Activated B cell treated with CpG ODN at 0.5 μM for 24 hours (primary cell): Measurements from ENCODE around the gene TREML2. TPM values are rescaled to one million over a fixed set of nuclear protein-coding genes. Genes with fewer than 3 reads are reported as not detected.
A peak's percentile ranks its signal among the peaks of the same experiment; 100 is the strongest.

ENCODE experiments used
- ATAC-seq: fragments of 200-7000 bp; cut with Tn5 transposase; one replicate; pipeline ENCODE4 v1.10.0; 2021; ENCODE audit warnings: low read depth, mild to moderate bottlenecking, moderate library complexity
- CTCF ChIA-PET: fragments of 350-600 bp; sonication (Branson Sonifier 250); formaldehyde crosslinking; loops from one replicate; lab custom pipeline; 2021; ENCODE audit warnings: antibody characterized with exemption; lab: Charles Lee
- POLR2A ChIA-PET: fragments of 350-600 bp; sonication (Branson Sonifier 250); formaldehyde crosslinking; loops from one replicate; lab custom pipeline; 2021; ENCODE audit warnings: antibody characterized with exemption; lab: Charles Lee
- DNase-seq: peaks from one replicate; pipeline ENCODE4 v3.0.0; 2022
- H3K27ac Mint-ChIP-seq: one replicate; pipeline ENCODE4 v1.8.0; 2020; ENCODE audit warnings: mixed read lengths
- H3K27me3 Mint-ChIP-seq: one replicate; pipeline ENCODE4 v1.8.0; 2021; ENCODE audit warnings: mixed read lengths
- H3K36me3 Mint-ChIP-seq: one replicate; pipeline ENCODE4 v1.8.0; 2021; ENCODE audit warnings: low read depth, mixed read lengths
- H3K4me1 Mint-ChIP-seq: one replicate; pipeline ENCODE4 v1.8.0; 2021; ENCODE audit warnings: mixed read lengths
- H3K4me3 Mint-ChIP-seq: one replicate; pipeline ENCODE4 v1.8.0; 2020; ENCODE audit warnings: mild to moderate bottlenecking, mixed read lengths
- H3K9me3 Mint-ChIP-seq: one replicate; pipeline ENCODE4 v1.8.0; 2020; ENCODE audit warnings: mixed read lengths
- intact Hi-C: fragments of 100-400 bp; cut with micrococcal nuclease; formaldehyde crosslinking; loops from one replicate; pipeline ENCODE4 v1.15.1; 2024
- total RNA-seq: library from RNA; stranded (reverse); gene quantifications from 2 replicates; pipeline ENCODE4 v1.2.3, GENCODE V29; 2022
- TF ChIP-seq, protein P1 (sequence below): fragments of 200-600 bp; IDR thresholded peaks from one replicate; pipeline ENCODE4 v1.8.0; 2022; ENCODE audit warnings: antibody characterized with exemption, mild to moderate bottlenecking

Gene TREML2
- total RNA-seq, 1 donor from 2014 or later: 10.2 TPM

DNA sequence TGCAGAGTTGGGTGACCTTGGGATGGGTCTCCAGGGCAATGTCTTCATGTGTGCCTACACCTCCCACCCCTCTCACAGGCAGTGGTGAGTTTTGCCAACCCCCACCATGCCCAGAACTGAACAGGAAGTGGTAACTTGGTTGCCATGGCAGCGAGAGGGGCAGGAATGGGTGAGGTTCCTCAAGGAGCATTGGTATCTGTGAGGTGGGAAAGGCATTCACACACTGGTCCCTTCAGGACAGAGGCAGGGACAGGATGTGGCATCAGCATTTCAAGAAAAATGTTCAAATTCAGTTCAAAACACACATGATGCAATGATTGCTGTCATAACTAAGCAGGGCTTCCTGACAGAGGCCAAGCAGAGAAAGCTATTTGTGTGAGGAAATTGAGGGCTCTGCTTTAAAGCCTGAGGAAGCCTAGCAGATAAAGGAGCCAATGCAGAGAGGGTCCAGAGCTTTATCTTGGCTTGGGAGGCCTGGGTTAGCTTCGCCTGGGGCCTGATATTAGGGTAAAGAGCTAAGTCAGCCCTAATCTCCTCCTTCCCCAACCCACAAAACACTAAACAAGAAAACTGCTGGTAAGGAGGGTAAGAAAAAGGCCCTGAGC, 551 bp downstream of the TREML2 start:
- H3K36me3 Mint-ChIP-seq: peaks cover 27% of the 10 kb centered on the region
- ChIA-PET CTCF (interaction anchor here (1.4 to 1.8 kb wide), 3 partner anchors 9 to 78 kb away, joined by 4 to 8 read pairs (median 6); no protein-coding TSS in a partner anchor), POLR2A (interaction anchor here (0.6 to 3.4 kb wide), 15 partner anchors 9 to 588 kb away, joined by 3 to 21 read pairs (median 3); partner anchors contain the start of genes NFYA, OARD1 and TOMM6)

DNA sequence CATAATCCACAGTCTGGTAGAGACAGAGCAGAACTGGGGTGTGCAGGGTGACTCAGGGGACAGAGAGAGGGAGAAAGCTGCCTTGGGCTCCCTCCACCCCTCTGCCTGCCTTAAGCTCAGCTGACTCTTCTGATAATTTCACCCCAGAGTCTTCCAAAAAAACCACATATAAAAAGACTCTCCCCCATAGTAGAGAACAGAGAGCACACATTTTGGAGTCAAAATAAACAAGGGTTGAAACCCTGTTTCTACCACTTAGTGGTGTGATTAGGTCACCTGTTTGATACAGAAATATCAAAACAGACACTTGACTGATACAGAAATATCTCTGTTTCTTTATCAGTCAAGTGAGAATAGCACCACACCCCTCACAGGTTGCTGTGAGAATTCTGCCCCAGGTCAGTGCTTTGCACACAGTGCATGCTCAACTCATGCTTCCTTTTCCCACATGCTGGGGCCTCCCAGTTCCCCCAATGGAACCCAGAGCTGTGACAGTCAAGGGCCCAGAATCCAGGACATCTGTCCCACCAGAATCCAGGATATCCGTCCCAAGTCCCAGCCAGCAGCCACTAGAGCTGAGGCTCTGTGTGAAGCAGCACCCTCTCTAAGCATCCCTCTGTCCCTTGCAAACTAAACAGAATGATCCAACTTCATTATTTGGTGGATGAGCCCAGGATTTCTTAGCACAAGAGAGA, 1.2 kb downstream of the TREML2 start:
- peak overlapping the region; percentile 96 for H3K27ac Mint-ChIP-seq
- TF ChIP-seq, protein P1, sequence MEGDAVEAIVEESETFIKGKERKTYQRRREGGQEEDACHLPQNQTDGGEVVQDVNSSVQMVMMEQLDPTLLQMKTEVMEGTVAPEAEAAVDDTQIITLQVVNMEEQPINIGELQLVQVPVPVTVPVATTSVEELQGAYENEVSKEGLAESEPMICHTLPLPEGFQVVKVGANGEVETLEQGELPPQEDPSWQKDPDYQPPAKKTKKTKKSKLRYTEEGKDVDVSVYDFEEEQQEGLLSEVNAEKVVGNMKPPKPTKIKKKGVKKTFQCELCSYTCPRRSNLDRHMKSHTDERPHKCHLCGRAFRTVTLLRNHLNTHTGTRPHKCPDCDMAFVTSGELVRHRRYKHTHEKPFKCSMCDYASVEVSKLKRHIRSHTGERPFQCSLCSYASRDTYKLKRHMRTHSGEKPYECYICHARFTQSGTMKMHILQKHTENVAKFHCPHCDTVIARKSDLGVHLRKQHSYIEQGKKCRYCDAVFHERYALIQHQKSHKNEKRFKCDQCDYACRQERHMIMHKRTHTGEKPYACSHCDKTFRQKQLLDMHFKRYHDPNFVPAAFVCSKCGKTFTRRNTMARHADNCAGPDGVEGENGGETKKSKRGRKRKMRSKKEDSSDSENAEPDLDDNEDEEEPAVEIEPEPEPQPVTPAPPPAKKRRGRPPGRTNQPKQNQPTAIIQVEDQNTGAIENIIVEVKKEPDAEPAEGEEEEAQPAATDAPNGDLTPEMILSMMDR: no peak
- intact Hi-C loops: loop anchor here (2.0 kb wide), 1 partner anchor 79 kb away; no protein-coding TSS in a partner anchor
- H3K4me1 Mint-ChIP-seq: peaks cover 93% of the 10 kb centered on the region
- ATAC-seq (peak; percentile 29), DNase-seq (no peak)
- CTCF ChIA-PET: interaction anchor here (1.4 kb wide), 2 partner anchors 17 to 79 kb away, joined by 4 to 8 read pairs; no protein-coding TSS in a partner anchor
- peaks cover 34% of the 10 kb centered on the region for H3K36me3 Mint-ChIP-seq
- H3K27me3 Mint-ChIP-seq: no peaks in the 10 kb centered on the region
- POLR2A ChIA-PET: interaction anchor here (0.7 to 3.4 kb wide), 9 partner anchors 10 to 534 kb away, joined by 3 to 21 read pairs (median 3); no protein-coding TSS in a partner anchor
- H3K9me3 Mint-ChIP-seq: no peaks in the 10 kb centered on the region
- H3K4me3 Mint-ChIP-seq: peak overlapping the region; percentile 75

More for the DNA sequence above, 551 bp downstream of the TREML2 start:
- TF ChIP-seq, protein P1: no peak
- H3K27me3 Mint-ChIP-seq: no peaks in the 10 kb centered on the region
- H3K9me3 Mint-ChIP-seq: no peaks in the 10 kb centered on the region
- peaks cover 86% of the 10 kb centered on the region for H3K4me1 Mint-ChIP-seq
- intact Hi-C loops: loop anchor here (2.0 kb wide), 1 partner anchor 78 kb away; no protein-coding TSS in a partner anchor
- H3K27ac Mint-ChIP-seq: peak overlapping the region; percentile 96
- DNase-seq (no peak), ATAC-seq (peak; percentile 29)
- H3K4me3 Mint-ChIP-seq: peak overlapping the region; percentile 75

DNA sequence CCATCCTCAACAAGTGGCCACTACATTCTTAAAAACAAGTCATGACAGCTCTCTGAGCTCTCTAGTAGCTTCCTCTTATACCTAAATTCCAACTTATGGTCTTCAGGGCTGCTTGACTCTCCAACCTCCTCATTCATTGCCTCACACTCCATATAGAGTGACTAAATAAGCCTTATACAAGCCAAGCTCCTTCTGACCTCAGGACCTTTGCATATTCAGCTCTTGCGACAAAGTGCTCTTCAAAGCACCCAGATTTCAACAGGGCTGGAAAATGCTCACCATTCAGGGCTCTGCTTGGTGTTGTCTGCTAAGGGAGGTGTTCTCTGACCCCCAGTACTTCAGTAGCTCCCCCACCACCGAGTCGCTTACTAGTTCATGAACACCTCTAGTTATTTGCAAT, 3.7 kb downstream of the TREML2 start:
- Mint-ChIP-seq H3K27me3 (no peaks in the 10 kb centered on the region), H3K4me3 (no peak overlapping the region), H3K27ac (peak overlapping the region; percentile 65), H3K9me3 (no peaks in the 10 kb centered on the region), H3K4me1 (peaks cover 95% of the 10 kb centered on the region), H3K36me3 (peaks cover 55% of the 10 kb centered on the region)
- no peak for ATAC-seq
- no peak for DNase-seq
- TF ChIP-seq, protein P1: no peak
- intact Hi-C loops: no loop called here
- POLR2A ChIA-PET: interaction anchor here (0.8 to 1.3 kb wide), 2 partner anchors 15 to 308 kb away, joined by 3 to 7 read pairs; no protein-coding TSS in a partner anchor
- CTCF ChIA-PET: interaction anchor here (2.2 kb wide), 1 partner anchor 15 kb away, joined by 5 read pairs; no protein-coding TSS in a partner anchor

DNA sequence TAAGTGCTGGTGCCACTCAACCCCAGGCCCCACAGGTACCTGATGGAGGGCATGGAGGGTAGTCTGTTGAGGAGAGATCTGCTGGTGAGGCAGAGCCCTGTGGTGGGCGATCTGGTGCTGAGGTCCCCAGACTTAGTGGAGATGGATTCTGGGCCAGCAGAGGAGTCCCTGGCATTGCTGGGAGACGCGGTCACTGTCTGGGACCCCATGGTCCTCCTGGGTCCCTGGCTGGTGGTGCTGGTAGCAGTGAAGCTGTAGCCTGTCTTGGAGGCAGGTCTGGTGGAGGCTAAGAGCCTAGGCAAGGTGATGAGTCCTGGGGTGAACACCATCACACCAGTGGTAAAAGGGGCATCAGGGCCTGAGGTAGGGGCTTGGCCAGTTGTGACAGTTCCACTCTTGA, 6.6 kb downstream of the TREML2 start:
- CTCF ChIA-PET: no interaction called here
- TF ChIP-seq, protein P1: no peak
- Mint-ChIP-seq H3K36me3 (peaks cover 71% of the 10 kb centered on the region), H3K9me3 (peaks cover 6% of the 10 kb centered on the region), H3K27me3 (no peaks in the 10 kb centered on the region), H3K4me3 (no peak overlapping the region), H3K4me1 (peaks cover 71% of the 10 kb centered on the region), H3K27ac (peak overlapping the region; percentile 76)
- intact Hi-C loops: no loop called here
- ATAC-seq (no peak), DNase-seq (no peak)
- POLR2A ChIA-PET: interaction anchor here (0.8 kb wide), 1 partner anchor 13 kb away, joined by 4 read pairs; no protein-coding TSS in a partner anchor

DNA sequence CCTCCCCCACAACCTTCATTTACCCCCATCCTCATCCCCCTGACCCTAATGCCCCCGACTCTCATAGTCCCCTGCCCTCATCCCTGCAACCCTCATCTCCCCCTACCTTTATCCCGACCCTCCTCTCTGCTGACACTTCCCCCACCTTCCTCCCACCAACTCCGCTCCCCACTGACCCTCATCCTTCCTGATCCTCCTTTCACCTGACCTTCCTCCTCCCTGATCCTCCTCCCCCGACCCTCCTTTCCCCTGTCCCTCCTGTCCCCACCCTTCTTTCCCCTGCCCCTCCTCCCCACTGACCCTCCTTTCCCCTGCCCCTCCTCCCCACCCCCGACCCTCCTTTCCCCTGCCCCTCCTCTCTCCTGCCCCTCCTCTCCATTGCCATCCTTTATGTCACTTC, 7.1 kb downstream of the TREML2 start:
- ChIA-PET POLR2A (no interaction called here), CTCF (no interaction called here)
- Mint-ChIP-seq H3K9me3 (peaks cover 7% of the 10 kb centered on the region), H3K4me3 (no peak overlapping the region), H3K36me3 (peaks cover 71% of the 10 kb centered on the region), H3K27ac (peak overlapping the region; percentile 76), H3K27me3 (no peaks in the 10 kb centered on the region), H3K4me1 (peaks cover 70% of the 10 kb centered on the region)
- TF ChIP-seq, protein P1: no peak
- ATAC-seq: no peak
- intact Hi-C loops: no loop called here
- DNase-seq: no peak
